ENCODE data around the gene ABO. TPM values are rescaled to one million over a fixed set of nuclear protein-coding genes. Genes with fewer than 3 reads are reported as not detected.

ABO gene
- total and polyA plus RNA-seq, 10 of the 15 experiments (the other 5 are each of a cell fraction or from before 2014, with no cell fraction given): 0.10 TPM; not detected in 9

- H3K4me2 ChIP-seq (ENCODE audit: control insufficient read depth, insufficient read depth): no peak overlapping the region
- 12% methylated on average over 5 of the region's 5 CpGs for WGBS (ENCODE audit: insufficient coverage, insufficient replicate concordance, low lambda C conversion rate, missing lambda C conversion rate)
Measured at GRCh38 chr9:133250741-133251170, 24.2 kb downstream of the ABO start.

More at GRCh38 chr9:133250741-133251170, 24.2 kb downstream of the ABO start:
- no TSS peak for BruUV-seq (replicated peaks)
- no peak for DNase-seq (ENCODE audit: low read depth, low spot score)
- Histone ChIP-seq H2AFZ (ENCODE audit: control insufficient read depth, low read depth, low read length) (no peak overlapping the region), H3K4me3 (no peak overlapping the region), H3K27me3 (replicated peaks in 1 of 2; ENCODE audit: control insufficient read depth in 2 of 2, insufficient read depth in 2 of 2, low read length in 1 of 2) (peaks cover 0 to 2% of the 10 kb centered on the region in 2 experiments; a peak in 3 of 4 replicates), H3K27ac (ENCODE audit: control insufficient read depth, insufficient read depth) (no peak overlapping the region), H4K20me1 (ENCODE audit: control insufficient read depth, insufficient read depth) (no peaks in the 10 kb centered on the region), H3K9ac (ENCODE audit: control insufficient read depth, insufficient read depth, low read length) (no peak overlapping the region), H3K79me2 (ENCODE audit: control insufficient read depth, insufficient read depth, low read length) (no peaks in the 10 kb centered on the region), H3K4me1 (ENCODE audit: control insufficient read depth, insufficient read depth, low read length) (no peaks in the 10 kb centered on the region), H3K36me3 (ENCODE audit: control insufficient read depth in 2 of 2, insufficient read depth in 2 of 2, low read length in 1 of 2) (no peaks in the 10 kb centered on the region), H3K9me3 (replicated peaks; ENCODE audit: control insufficient read depth, insufficient read depth, low read length) (no peaks in the 10 kb centered on the region)
- SMC1A ChIA-PET (ENCODE audit: uncharacterized antibody, unreplicated experiment): no interaction called here
- no peak for ATAC-seq
- RAD21 ChIA-PET (ENCODE audit: unreplicated experiment): no interaction called here
- POLR2A ChIA-PET: no interaction called here
- CTCF ChIA-PET: interaction anchor here (3.5 kb wide), 1 partner anchor 11 kb away, joined by 9 read pairs; no protein-coding TSS in a partner anchor
- TF ChIP-seq CHD1 (IDR thresholded peaks at IDR 0.05; ENCODE audit: low read depth, low read length): no peak
- TF ChIP-seq NR2C1 (IDR thresholded peaks at IDR 0.05): no peak
- TF ChIP-seq SUZ12 (IDR thresholded peaks at IDR 0.05; ENCODE audit: unreplicated experiment): no peak
- no peak for TF ChIP-seq RFX5 (IDR thresholded peaks at IDR 0.05; ENCODE audit: low read depth, low read length)
- no peak for TF ChIP-seq BCL11A (IDR thresholded peaks at IDR 0.05; ENCODE audit: low read depth, low read length)
- no peak for TF ChIP-seq HCFC1 (IDR thresholded peaks at IDR 0.05; ENCODE audit: low read length)
- no peak for TF ChIP-seq NR2F1 (conservative IDR thresholded peaks at IDR 0.05)
- TF ChIP-seq BRCA1 (IDR thresholded peaks at IDR 0.05; ENCODE audit: low read depth, low read length): no peak
- TF ChIP-seq CREB1 (IDR thresholded peaks at IDR 0.05; ENCODE audit: low read depth): no peak
- no peak for TF ChIP-seq PBX3 (IDR thresholded peaks at IDR 0.05; ENCODE audit: insufficient replicate concordance, low read depth, low read length)
- TF ChIP-seq SKIL (IDR thresholded peaks at IDR 0.05; ENCODE audit: low read depth, poor library complexity, severe bottlenecking): no peak
- TF ChIP-seq HDAC6 (IDR thresholded peaks at IDR 0.05; ENCODE audit: unreplicated experiment): no peak
- TF ChIP-seq, protein P1, sequence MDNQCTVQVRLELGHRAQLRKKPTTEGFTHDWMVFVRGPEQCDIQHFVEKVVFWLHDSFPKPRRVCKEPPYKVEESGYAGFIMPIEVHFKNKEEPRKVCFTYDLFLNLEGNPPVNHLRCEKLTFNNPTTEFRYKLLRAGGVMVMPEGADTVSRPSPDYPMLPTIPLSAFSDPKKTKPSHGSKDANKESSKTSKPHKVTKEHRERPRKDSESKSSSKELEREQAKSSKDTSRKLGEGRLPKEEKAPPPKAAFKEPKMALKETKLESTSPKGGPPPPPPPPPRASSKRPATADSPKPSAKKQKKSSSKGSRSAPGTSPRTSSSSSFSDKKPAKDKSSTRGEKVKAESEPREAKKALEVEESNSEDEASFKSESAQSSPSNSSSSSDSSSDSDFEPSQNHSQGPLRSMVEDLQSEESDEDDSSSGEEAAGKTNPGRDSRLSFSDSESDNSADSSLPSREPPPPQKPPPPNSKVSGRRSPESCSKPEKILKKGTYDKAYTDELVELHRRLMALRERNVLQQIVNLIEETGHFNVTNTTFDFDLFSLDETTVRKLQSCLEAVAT (IDR thresholded peaks at IDR 0.05): no peak
- TF ChIP-seq SMARCA5 (IDR thresholded peaks at IDR 0.05): no peak
- TF ChIP-seq SMAD5 (IDR thresholded peaks at IDR 0.05; ENCODE audit: low read depth): no peak
- no peak for TF ChIP-seq TCF3 (IDR thresholded peaks at IDR 0.05; ENCODE audit: borderline replicate concordance, insufficient read depth, low read depth, low read length)
- no peak for TF ChIP-seq MEF2A (IDR thresholded peaks at IDR 0.05; ENCODE audit: insufficient read depth, low read depth, low read length)
- no peak for TF ChIP-seq TAF1 (IDR thresholded peaks at IDR 0.05; ENCODE audit: borderline replicate concordance, low read depth, low read length)
- no peak for TF ChIP-seq NFYA (IDR thresholded peaks at IDR 0.05; ENCODE audit: borderline replicate concordance, low read depth, low read length)
- TF ChIP-seq JUND (IDR thresholded peaks at IDR 0.05; ENCODE audit: low read depth, low read length): no peak
- intact Hi-C loops (cut with micrococcal nuclease; ENCODE audit: unreplicated experiment) (no loop called here), in situ Hi-C loops (cut with MboI) (no loop called here)
- no peak for FAIRE-seq

Measured in GM12878 (cell line).